ENCODE measurements around the gene ZNF485. TPM values are rescaled to one million over a fixed set of nuclear protein-coding genes. Genes with fewer than 3 reads are reported as not detected.
"Not testable (repeated sequence)": the region's sequence is repeated elsewhere in the genome, so short reads cannot be mapped to it uniquely, and the experiment has no call there.

The ZNF485 gene
- polyA plus RNA-seq, 1 donor from 2014 or later: 4.2 TPM

- Mint-ChIP-seq H3K27ac (no peak overlapping the region), H3K27me3 (peaks cover 11% of the 10 kb centered on the region)
These were observed 14.8 kb upstream of the ZNF485 start for GRCh38 chr10:43591303-43591904.

GRCh38 chr10:43594944-43595589, 11.2 kb upstream of the ZNF485 start:
- peaks cover 15 to 22% (median 20%) of the 10 kb centered on the region in 3 donors for H3K4me1 Mint-ChIP-seq
- peaks cover 2% of the 10 kb centered on the region for H3K36me3 Mint-ChIP-seq
- H3K27me3 Mint-ChIP-seq: peaks cover 3% of the 10 kb centered on the region
- peak overlapping the region; percentile 4 to 78 (median 43) for H3K27ac Mint-ChIP-seq
- peaks cover 2 to 10% (median 4%) of the 10 kb centered on the region in 3 donors for H3K9me3 Mint-ChIP-seq
- peak overlapping the region; percentile 64 to 96 (median 88) for H3K4me3 Mint-ChIP-seq

More at GRCh38 chr10:43591303-43591904, 14.8 kb upstream of the ZNF485 start:
- Mint-ChIP-seq H3K36me3 (peaks cover 2% of the 10 kb centered on the region), H3K4me3 (no peak overlapping the region), H3K4me1 (peaks cover 13 to 15% (median 15%) of the 10 kb centered on the region in 3 donors), H3K9me3 (peaks cover 2 to 10% (median 4%) of the 10 kb centered on the region in 3 donors)

GRCh38 chr10:43595739-43596298, 10.4 kb upstream of the ZNF485 start:
- Mint-ChIP-seq H3K4me1 (peaks cover 15 to 22% (median 20%) of the 10 kb centered on the region in 3 donors), H3K9me3 (peaks cover under 1 to 7% (median 2%) of the 10 kb centered on the region in 3 donors), H3K36me3 (peaks cover under 1% of the 10 kb centered on the region), H3K27me3 (peaks cover 3% of the 10 kb centered on the region), H3K27ac (peak overlapping the region in 2 of 3 donors; percentile 43 to 78), H3K4me3 (peak overlapping the region; percentile 27 to 96 (median 88))

- Mint-ChIP-seq H3K4me1 (peaks cover 15 to 22% (median 20%) of the 10 kb centered on the region in 3 donors), H3K27ac (no peak overlapping the region), H3K27me3 (peaks cover 3% of the 10 kb centered on the region), H3K9me3 (peaks cover 0 to 3% (median 2%) of the 10 kb centered on the region in 3 donors), H3K4me3 (no peak overlapping the region), H3K36me3 (no peaks in the 10 kb centered on the region)
These were observed 9.7 kb upstream of the ZNF485 start for GRCh38 chr10:43596546-43596945.

GRCh38 chr10:43598446-43598845, 7.8 kb upstream of the ZNF485 start:
- Mint-ChIP-seq H3K4me1 (peaks cover 15 to 22% (median 20%) of the 10 kb centered on the region in 3 donors), H3K9me3 (peaks cover 0 to 2% (median 0%) of the 10 kb centered on the region in 3 donors), H3K4me3 (no peak overlapping the region), H3K27ac (no peak overlapping the region), H3K36me3 (no peaks in the 10 kb centered on the region), H3K27me3 (peaks cover 5% of the 10 kb centered on the region)

DNA sequence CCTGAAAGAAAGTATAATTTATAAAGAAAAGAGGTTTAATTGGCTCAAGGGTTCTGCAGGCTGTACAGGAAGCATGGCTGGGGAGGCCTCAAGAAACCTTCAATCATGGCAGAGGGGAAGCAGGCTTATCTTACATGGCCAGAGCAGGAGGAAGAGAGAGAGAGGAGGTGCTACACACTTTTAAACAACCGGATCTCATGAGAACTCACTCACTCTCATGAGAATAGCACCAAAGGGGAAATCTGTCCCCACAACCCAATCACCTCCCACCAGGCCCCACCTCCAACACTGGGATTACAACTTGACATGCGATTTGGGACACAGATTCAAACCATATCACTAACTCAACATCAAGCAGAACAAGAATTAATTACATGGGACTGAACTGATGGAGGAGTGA, 6.9 kb upstream of the ZNF485 start:
- Mint-ChIP-seq H3K36me3 (no peaks in the 10 kb centered on the region), H3K27me3 (peaks cover 3% of the 10 kb centered on the region), H3K27ac (no peak overlapping the region), H3K4me3 (no peak overlapping the region), H3K9me3 (no peaks in the 10 kb centered on the region), H3K4me1 (peaks cover 15 to 22% (median 20%) of the 10 kb centered on the region in 3 donors)

- H3K36me3 Mint-ChIP-seq, H3K4me1 Mint-ChIP-seq, H3K27me3 Mint-ChIP-seq, H3K9me3 Mint-ChIP-seq, H3K27ac Mint-ChIP-seq: not testable (repeated sequence)
- peak overlapping the region in 1 of 4 donors; percentile 72 for H3K4me3 Mint-ChIP-seq
These were observed 4.7 kb upstream of the ZNF485 start for GRCh38 chr10:43601576-43601975.

DNA sequence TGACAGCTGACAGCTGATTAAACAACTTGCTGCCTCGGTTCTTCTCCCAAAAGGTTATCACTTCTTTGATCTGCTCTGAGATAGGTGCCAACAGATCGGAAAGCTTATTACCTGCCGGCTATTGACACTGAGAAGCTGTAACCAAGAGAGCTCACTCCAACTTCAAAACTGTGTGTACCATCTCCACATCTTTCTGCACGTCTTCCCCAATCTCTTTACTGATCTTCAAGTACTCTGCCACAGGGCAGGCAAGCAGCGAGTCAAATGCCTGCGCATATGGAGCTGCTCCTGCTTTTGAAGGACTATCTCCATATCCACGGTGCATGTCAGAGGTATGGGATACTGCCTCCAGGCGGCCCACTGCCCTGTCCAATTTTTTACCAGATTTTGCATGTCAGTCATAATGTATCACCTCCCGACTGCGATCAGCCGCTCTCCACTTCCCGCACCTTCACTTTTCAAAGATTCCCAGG, 352 bp upstream of the ZNF485 start:
- peaks cover 0 to 2% (median 2%) of the 10 kb centered on the region in 3 donors for H3K9me3 Mint-ChIP-seq
- peaks cover 18 to 21% (median 21%) of the 10 kb centered on the region in 3 donors for H3K4me1 Mint-ChIP-seq
- H3K27ac Mint-ChIP-seq: peak overlapping the region in 2 of 3 donors; percentile 54 to 56
- H3K27me3 Mint-ChIP-seq: peaks cover 3% of the 10 kb centered on the region
- H3K36me3 Mint-ChIP-seq: peaks cover 12% of the 10 kb centered on the region
- peak overlapping the region; percentile 84 to 93 (median 90) for H3K4me3 Mint-ChIP-seq

DNA sequence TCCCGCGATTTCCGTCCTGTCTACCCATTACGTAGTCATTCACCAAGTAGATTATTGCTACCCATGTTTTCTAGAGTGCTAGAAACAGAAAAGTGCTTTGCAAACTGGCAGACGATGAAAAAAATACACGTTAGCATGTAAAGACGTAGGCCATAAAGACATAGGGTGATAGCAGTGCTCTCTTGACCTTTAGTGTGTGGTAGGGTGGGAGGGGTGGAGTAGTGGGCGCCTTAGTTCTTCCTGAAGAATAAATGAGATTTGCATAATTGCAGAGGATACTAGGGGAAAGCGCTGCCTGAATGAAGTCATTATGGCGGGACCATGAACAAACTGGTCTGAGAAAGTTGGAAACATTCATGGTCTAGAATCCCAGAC, 948 bp downstream of the ZNF485 start:
- Mint-ChIP-seq H3K9me3 (peaks cover 0 to 4% (median 2%) of the 10 kb centered on the region in 3 donors), H3K4me1 (peaks cover 18 to 21% (median 21%) of the 10 kb centered on the region in 3 donors), H3K4me3 (peak overlapping the region; percentile 84 to 93 (median 90)), H3K27ac (peak overlapping the region in 1 of 3 donors; percentile 53), H3K36me3 (peaks cover 19% of the 10 kb centered on the region), H3K27me3 (peaks cover under 1% of the 10 kb centered on the region)

- Mint-ChIP-seq H3K36me3 (peaks cover 38% of the 10 kb centered on the region), H3K4me1 (peaks cover 20 to 22% (median 21%) of the 10 kb centered on the region in 3 donors), H3K4me3 (no peak overlapping the region), H3K27ac (peak overlapping the region in 1 of 3 donors; percentile 15), H3K9me3 (peaks cover 4 to 8% (median 5%) of the 10 kb centered on the region in 3 donors), H3K27me3 (no peaks in the 10 kb centered on the region)
These were observed 4.4 kb downstream of the ZNF485 start for GRCh38 chr10:43610636-43611035.

DNA sequence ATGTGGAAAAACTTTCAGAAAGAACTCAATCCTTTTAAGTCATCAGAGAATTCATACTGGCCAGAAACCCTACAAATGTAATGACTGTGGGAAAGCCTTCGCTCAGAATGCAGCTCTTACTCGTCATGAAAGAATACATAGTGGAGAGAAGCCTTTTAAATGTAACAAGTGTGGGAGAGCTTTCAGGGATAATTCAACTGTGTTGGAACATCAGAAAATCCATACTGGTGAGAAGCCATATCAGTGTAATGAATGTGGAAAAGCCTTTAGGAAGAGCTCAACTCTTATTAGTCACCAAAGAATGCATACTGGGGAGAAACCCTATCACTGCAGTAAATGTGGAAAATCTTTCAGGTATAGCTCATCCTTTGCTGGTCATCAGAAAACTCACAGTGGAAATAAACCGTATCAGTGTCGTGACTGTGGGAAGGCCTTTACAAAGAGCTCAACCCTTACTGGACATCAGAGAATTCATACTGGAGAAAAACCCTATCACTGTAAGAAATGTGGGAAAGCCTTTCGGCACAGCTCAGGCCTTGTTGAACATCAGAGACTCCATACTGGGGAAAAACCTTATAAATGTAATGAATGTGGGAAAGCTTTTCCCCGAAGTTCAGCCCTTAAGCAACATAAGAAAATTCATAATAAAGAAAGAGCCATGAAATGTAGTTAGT, 10.6 kb downstream of the ZNF485 start:
- Mint-ChIP-seq H3K4me1 (peaks cover 0 to 3% (median 0%) of the 10 kb centered on the region in 3 donors), H3K27ac (no peak overlapping the region), H3K27me3 (no peaks in the 10 kb centered on the region), H3K4me3 (no peak overlapping the region), H3K9me3 (peaks cover 11 to 28% (median 22%) of the 10 kb centered on the region in 3 donors), H3K36me3 (peaks cover 36% of the 10 kb centered on the region)

- Mint-ChIP-seq H3K27ac (no peak overlapping the region), H3K4me1 (peaks cover 0 to 4% (median 4%) of the 10 kb centered on the region in 3 donors), H3K9me3 (peaks cover 10 to 38% (median 21%) of the 10 kb centered on the region in 3 donors), H3K27me3 (peaks cover 1% of the 10 kb centered on the region), H3K36me3 (peaks cover 20% of the 10 kb centered on the region), H3K4me3 (no peak overlapping the region)
These were observed 13.1 kb downstream of the ZNF485 start for GRCh38 chr10:43619368-43619767.

DNA sequence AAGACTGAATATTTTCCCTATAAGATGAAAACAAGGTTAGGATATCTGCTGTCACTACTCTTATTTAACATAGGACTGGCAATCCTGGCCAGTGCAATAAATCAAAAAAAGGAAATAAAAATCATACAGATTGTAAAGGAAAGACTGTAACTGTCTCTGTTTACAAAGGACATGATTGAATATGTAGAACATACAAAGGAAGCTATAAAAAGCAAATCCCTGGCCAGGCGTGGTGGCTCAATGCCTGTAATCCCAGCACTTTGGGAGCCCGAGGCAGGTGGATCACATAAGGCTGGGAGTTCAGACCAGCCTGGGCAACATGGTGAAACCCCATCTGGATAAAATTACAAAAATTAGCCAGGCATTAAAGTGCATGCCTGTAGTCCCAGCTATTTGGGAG, 15.8 kb downstream of the ZNF485 start:
- Mint-ChIP-seq H3K27ac (no peak overlapping the region), H3K36me3 (peaks cover 3% of the 10 kb centered on the region), H3K27me3 (peaks cover 1% of the 10 kb centered on the region), H3K4me1 (peaks cover 0 to 4% (median 4%) of the 10 kb centered on the region in 3 donors), H3K4me3 (no peak overlapping the region), H3K9me3 (peaks cover 0 to 22% (median 8%) of the 10 kb centered on the region in 3 donors)

GRCh38 chr10:43623351-43623750, 17.1 kb downstream of the ZNF485 start:
- peak overlapping the region in 2 of 4 donors; percentile 38 to 49 for H3K4me3 Mint-ChIP-seq
- H3K27ac Mint-ChIP-seq: peak overlapping the region in 1 of 3 donors; percentile 31
- peaks cover 0 to 4% (median 4%) of the 10 kb centered on the region in 3 donors for H3K4me1 Mint-ChIP-seq
- H3K9me3 Mint-ChIP-seq: peaks cover 0 to 19% (median 7%) of the 10 kb centered on the region in 3 donors
- H3K36me3 Mint-ChIP-seq: peaks cover 2% of the 10 kb centered on the region
- H3K27me3 Mint-ChIP-seq: peaks cover 1% of the 10 kb centered on the region

Measured in IgD-negative memory B cell (primary cell).